Panc1 (cell line): ENCODE measurements around the gene PTPN2. TPM values are rescaled to one million over a fixed set of nuclear protein-coding genes. Genes with fewer than 3 reads are reported as not detected.

Source experiments
- ATAC-seq: fragments of 200-7000 bp; cut with Tn5 transposase; 2 replicates; pipeline ENCODE4 v1.9.1; 2020; ENCODE audit warnings: mild to moderate bottlenecking, moderate library complexity
- BruUV-seq: library from RNA; stranded (reverse); fragments of 400-500 nt; replicated peaks from 2 replicates; lab custom pipeline; 2021; lab: Mats Ljungman, UMichigan
- CTCF ChIA-PET: fragments of 300-600 bp; sonication (Branson Sonifier 250); formaldehyde crosslinking; loops from one replicate; lab custom pipeline; 2022; ENCODE audit warnings: antibody characterized with exemption; lab: Charles Lee
- POLR2A ChIA-PET: fragments of 300-600 bp; sonication (Branson Sonifier 250); formaldehyde crosslinking; loops from one replicate; lab custom pipeline; 2022; ENCODE audit warnings: antibody characterized with exemption; lab: Charles Lee
- DNase-seq: peaks from one replicate; pipeline ENCODE4 v3.0.0-alpha.2; 2010; ENCODE audit warnings: low read depth, low spot score
- H3K27ac ChIP-seq: 2 replicates; pipeline ENCODE4 v1.5.1; 2011; ENCODE audit warnings: mild to moderate bottlenecking, low read length, inconsistent platforms
- H3K27me3 ChIP-seq: fragments of 200-500 bp; sonication (Bioruptor generic); 2 replicates; pipeline ENCODE4 v1.6.0; 2014; ENCODE audit warnings: low read length, inconsistent platforms; ENCODE audit not compliant: control insufficient read depth, insufficient read depth
- H3K36me3 ChIP-seq: fragments of 200-500 bp; sonication (Bioruptor generic); 2 replicates; pipeline ENCODE4 v1.5.1; 2014; ENCODE audit warnings: inconsistent platforms, mild to moderate bottlenecking, low read length, moderate library complexity; ENCODE audit not compliant: control insufficient read depth, insufficient read depth
- H3K4me1 ChIP-seq: 2 replicates; pipeline ENCODE4 v1.5.1; 2011; ENCODE audit warnings: inconsistent platforms, mild to moderate bottlenecking, low read length, moderate library complexity; ENCODE audit not compliant: control insufficient read depth, insufficient read depth
- H3K4me3 ChIP-seq, 2 experiments: 2 replicates each; pipeline ENCODE4 v1.5.1; 2011 to 2012; ENCODE audit warnings: low read depth in 2 of 2, low read length in 2 of 2, mild to moderate bottlenecking in 2 of 2, inconsistent platforms in 1 of 2, moderate library complexity in 1 of 2
- H3K9me3 ChIP-seq: fragments of 200-500 bp; sonication (Bioruptor generic); 2 replicates; pipeline ENCODE4 v1.5.1; 2014; ENCODE audit warnings: low read depth, mild to moderate bottlenecking, inconsistent platforms, low read length, moderate library complexity; ENCODE audit not compliant: control insufficient read depth, insufficient read depth
- CTCF ChIP-seq: fragments of 450-650 bp; IDR thresholded peaks from 2 replicates; pipeline ENCODE4 v1.5.1; 2017; ENCODE audit warnings: mild to moderate bottlenecking
- POLR2AphosphoS5 ChIP-seq: IDR thresholded peaks from 2 replicates; pipeline ENCODE4 v1.6.1; 2012; ENCODE audit warnings: mild to moderate bottlenecking, low read depth, low read length, moderate library complexity
- SIN3A ChIP-seq: IDR thresholded peaks from 2 replicates; pipeline ENCODE4 v1.6.1; 2012; ENCODE audit warnings: low read depth, mild to moderate bottlenecking, low read length, moderate library complexity, borderline replicate concordance; ENCODE audit not compliant: insufficient read depth
- TCF7L2 ChIP-seq: IDR thresholded peaks from 2 replicates; pipeline ENCODE4 v1.6.1; 2011; ENCODE audit warnings: mild to moderate bottlenecking, low read depth, low read length, inconsistent platforms
- in situ Hi-C: cut with HindIII; loops from 2 replicates; pipeline ENCODE4 v1.10.0; 2016; ENCODE audit warnings: low sequenced_read_pairs, low pct_unique_long_range_greater_than_20kb
- intact Hi-C: fragments of 100-400 bp; cut with micrococcal nuclease; formaldehyde crosslinking; loops from one replicate; pipeline ENCODE4 v1.10.0; 2022; ENCODE audit not compliant: unreplicated experiment
- total RNA-seq: library from RNA; stranded (reverse); gene quantifications from one replicate; pipeline ENCODE4 v1.2.1, GENCODE V29; 2021; ENCODE audit not compliant: unreplicated experiment
- TF ChIP-seq, protein P1 (sequence below), 2 experiments: IDR thresholded peaks; 2 replicates each; pipeline ENCODE4 v1.6.1; 2011 to 2012; ENCODE audit warnings: low read depth in 2 of 2, control low read depth in 1 of 2, low read length in 1 of 2, mild to moderate bottlenecking in 1 of 2, moderate library complexity in 1 of 2; ENCODE audit not compliant: insufficient read depth in 1 of 2

PTPN2 gene
- total RNA-seq, 1 experiment from 2014 or later, result 34.8 TPM

DNA sequence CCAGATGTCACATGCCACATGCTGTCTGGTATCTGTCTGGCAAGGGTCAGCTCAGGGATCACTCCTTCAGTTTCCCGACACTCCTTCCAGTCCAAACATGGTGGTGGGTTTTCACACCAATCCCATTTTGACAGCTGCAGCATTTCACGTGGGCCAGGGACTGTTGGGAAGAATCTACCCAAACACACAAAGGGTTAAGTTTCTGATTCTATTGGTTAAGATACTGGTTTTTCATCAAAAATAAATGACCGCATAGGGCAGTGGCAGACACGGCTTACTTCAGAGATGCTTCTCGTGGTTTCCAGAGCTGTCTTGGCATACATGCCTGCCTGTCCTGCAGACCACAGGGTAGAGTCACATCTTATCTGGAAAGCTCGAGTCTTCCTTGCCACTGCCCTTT is 101.5 kb downstream of the PTPN2 start:
- intact Hi-C loops, result no loop called here
- no peak overlapping the region for H3K4me3 ChIP-seq
- TF ChIP-seq TCF7L2 (no peak), SIN3A (no peak), POLR2AphosphoS5 (no peak), CTCF (no peak)
- TF ChIP-seq, protein P1, sequence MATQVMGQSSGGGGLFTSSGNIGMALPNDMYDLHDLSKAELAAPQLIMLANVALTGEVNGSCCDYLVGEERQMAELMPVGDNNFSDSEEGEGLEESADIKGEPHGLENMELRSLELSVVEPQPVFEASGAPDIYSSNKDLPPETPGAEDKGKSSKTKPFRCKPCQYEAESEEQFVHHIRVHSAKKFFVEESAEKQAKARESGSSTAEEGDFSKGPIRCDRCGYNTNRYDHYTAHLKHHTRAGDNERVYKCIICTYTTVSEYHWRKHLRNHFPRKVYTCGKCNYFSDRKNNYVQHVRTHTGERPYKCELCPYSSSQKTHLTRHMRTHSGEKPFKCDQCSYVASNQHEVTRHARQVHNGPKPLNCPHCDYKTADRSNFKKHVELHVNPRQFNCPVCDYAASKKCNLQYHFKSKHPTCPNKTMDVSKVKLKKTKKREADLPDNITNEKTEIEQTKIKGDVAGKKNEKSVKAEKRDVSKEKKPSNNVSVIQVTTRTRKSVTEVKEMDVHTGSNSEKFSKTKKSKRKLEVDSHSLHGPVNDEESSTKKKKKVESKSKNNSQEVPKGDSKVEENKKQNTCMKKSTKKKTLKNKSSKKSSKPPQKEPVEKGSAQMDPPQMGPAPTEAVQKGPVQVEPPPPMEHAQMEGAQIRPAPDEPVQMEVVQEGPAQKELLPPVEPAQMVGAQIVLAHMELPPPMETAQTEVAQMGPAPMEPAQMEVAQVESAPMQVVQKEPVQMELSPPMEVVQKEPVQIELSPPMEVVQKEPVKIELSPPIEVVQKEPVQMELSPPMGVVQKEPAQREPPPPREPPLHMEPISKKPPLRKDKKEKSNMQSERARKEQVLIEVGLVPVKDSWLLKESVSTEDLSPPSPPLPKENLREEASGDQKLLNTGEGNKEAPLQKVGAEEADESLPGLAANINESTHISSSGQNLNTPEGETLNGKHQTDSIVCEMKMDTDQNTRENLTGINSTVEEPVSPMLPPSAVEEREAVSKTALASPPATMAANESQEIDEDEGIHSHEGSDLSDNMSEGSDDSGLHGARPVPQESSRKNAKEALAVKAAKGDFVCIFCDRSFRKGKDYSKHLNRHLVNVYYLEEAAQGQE (IDR thresholded peaks at IDR 0.05; ENCODE audit: insufficient read depth in 1 of 2, low read depth in 2 of 2, low read length in 1 of 2), result no peak
- H3K36me3 ChIP-seq, result no peaks in the 10 kb centered on the region
- H3K9me3 ChIP-seq, result no peaks in the 10 kb centered on the region
- in situ Hi-C loops, result no loop called here
- no peaks in the 10 kb centered on the region for H3K27me3 ChIP-seq
- DNase-seq, result no peak
- POLR2A ChIA-PET, result no interaction called here
- no TSS peak for BruUV-seq
- H3K27ac ChIP-seq, result no peak overlapping the region
- CTCF ChIA-PET, result no interaction called here
- no peaks in the 10 kb centered on the region for H3K4me1 ChIP-seq
- ATAC-seq, result no peak

DNA sequence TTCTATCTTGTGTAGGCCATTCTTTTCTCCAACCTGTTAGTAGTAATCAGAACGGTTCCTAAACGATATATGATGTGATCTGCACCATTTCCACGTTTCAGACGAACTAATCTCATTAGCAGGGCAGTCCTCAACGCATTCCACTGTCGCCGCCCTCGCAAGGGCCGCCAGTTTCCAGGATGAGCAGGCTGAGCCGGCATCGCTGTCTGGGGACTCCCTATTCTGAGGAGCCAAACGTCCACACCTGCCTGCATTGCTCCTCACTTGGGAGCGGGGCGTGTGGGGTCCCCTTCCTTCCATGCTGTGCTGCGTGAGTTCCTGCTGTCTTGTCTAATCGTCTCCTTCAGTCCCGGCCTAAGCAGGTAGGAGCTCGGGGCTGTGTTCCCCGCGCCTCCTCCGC is 104.6 kb downstream of the PTPN2 start:
- DNase-seq, result no peak
- no peaks in the 10 kb centered on the region for H3K27me3 ChIP-seq
- H3K4me3 ChIP-seq, result no peak overlapping the region
- no peak for ATAC-seq
- intact Hi-C loops, result no loop called here
- no peaks in the 10 kb centered on the region for H3K36me3 ChIP-seq
- no peaks in the 10 kb centered on the region for H3K4me1 ChIP-seq
- H3K27ac ChIP-seq, result no peak overlapping the region
- CTCF ChIA-PET, result interaction anchor here (0.6 kb wide), 1 partner anchor 239 kb away, joined by 3 read pairs; no protein-coding TSS in a partner anchor
- BruUV-seq, result no TSS peak
- in situ Hi-C loops, result no loop called here
- H3K9me3 ChIP-seq, result no peaks in the 10 kb centered on the region
- POLR2A ChIA-PET, result no interaction called here
- TF ChIP-seq SIN3A (no peak), POLR2AphosphoS5 (no peak), CTCF (no peak), TCF7L2 (no peak)
- TF ChIP-seq, protein P1 (IDR thresholded peaks at IDR 0.05; ENCODE audit: insufficient read depth in 1 of 2, low read depth in 2 of 2, low read length in 1 of 2), result no peak
